ENCODE data around the gene TARBP1. TPM values are rescaled to one million over a fixed set of nuclear protein-coding genes. Genes with fewer than 3 reads are reported as not detected.

The TARBP1 gene
- total and polyA plus RNA-seq, 2 of the 13 experiments (the other 11 are each of a cell fraction or from before 2014, with no cell fraction given) = 37.7 to 67.0 TPM

DNA sequence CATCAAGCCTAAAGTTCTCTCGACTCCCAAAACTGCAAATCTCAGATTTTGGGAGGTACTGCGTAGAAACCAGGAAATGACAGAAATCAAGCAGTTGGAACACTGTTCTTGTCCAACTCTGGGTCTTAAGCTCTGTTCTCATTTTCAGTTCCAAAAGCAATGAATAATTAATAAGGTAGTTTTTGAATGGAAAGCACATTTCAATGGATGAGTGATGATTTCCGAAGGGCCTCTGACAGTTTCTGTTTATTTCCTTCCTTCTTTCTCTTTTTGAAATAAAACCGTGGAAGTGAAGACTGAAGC is 20.9 kb upstream of the TARBP1 start:
- Histone ChIP-seq H3K27me3 (ENCODE audit: control insufficient read depth in 1 of 2, insufficient read depth in 2 of 2, low read length in 2 of 2) (no peaks in the 10 kb centered on the region), H3K27ac (ENCODE audit: extremely low read length, insufficient read depth, low read length) (no peak overlapping the region)
- ATAC-seq = no peak

More for the DNA sequence above, 20.9 kb upstream of the TARBP1 start:
- POLR2A ChIA-PET = interaction anchor here (0.7 to 2.7 kb wide), 16 partner anchors 39 to 586 kb away, joined by 3 to 22 read pairs (median 6); partner anchors contain the start of gene IRF2BP2
- Histone ChIP-seq H3K9ac (ENCODE audit: insufficient read depth, low read depth, low read length) (no peak overlapping the region), H2AFZ (ENCODE audit: low read length) (no peak overlapping the region), H3K4me1 (ENCODE audit: insufficient read depth, low read length) (peaks cover 58% of the 10 kb centered on the region), H3K79me2 (ENCODE audit: insufficient read depth, low read length) (no peaks in the 10 kb centered on the region), H4K20me1 (ENCODE audit: insufficient read depth, low read length) (no peaks in the 10 kb centered on the region), H3K9me3 (ENCODE audit: low read length) (no peaks in the 10 kb centered on the region), H3K36me3 (replicated peaks in 1 of 2; ENCODE audit: control insufficient read depth in 1 of 2, insufficient read depth in 2 of 2, low read length in 2 of 2) (no peaks in the 10 kb centered on the region), H3K4me3 (replicated peaks in 1 of 3; ENCODE audit: insufficient read depth in 1 of 3, low read depth in 2 of 3, low read length in 3 of 3) (no peak overlapping the region), H3K4me2 (ENCODE audit: low read depth, low read length) (no peak overlapping the region)
- no TSS peak for BruUV-seq (replicated peaks)
- FAIRE-seq (no peak), DNase-seq (ENCODE audit: low spot score) (no peak)
- intact Hi-C loops (cut with micrococcal nuclease; ENCODE audit: unreplicated experiment) = loop anchor here (1.0 to 10.0 kb wide), 10 partner anchors 45 to 662 kb away; partner anchors contain the start of gene RBM34
- in situ Hi-C loops (cut with HindIII; ENCODE audit: extremely low pct_ligation_motif_present, low pct_unique_long_range_greater_than_20kb) = loop anchor here (5.0 to 10.0 kb wide), 5 partner anchors 97 to 592 kb away; no protein-coding TSS in a partner anchor
- no peak for TF ChIP-seq ZBTB42 (CRISPR knock-in tag; IDR thresholded peaks at IDR 0.05)
- TF ChIP-seq REL (CRISPR knock-in tag; conservative IDR thresholded peaks at IDR 0.05) = no peak
- no peak for TF ChIP-seq DBP (CRISPR knock-in tag; IDR thresholded peaks at IDR 0.05; ENCODE audit: not compliant biosample characterization)
- TF ChIP-seq ZSCAN22 (CRISPR knock-in tag; IDR thresholded peaks at IDR 0.05) = no peak
- no peak for TF ChIP-seq ISL2 (CRISPR knock-in tag; IDR thresholded peaks at IDR 0.05)
- no peak for TF ChIP-seq BRCA1 (CRISPR knock-in tag; IDR thresholded peaks at IDR 0.05)
- TF ChIP-seq, protein P1, sequence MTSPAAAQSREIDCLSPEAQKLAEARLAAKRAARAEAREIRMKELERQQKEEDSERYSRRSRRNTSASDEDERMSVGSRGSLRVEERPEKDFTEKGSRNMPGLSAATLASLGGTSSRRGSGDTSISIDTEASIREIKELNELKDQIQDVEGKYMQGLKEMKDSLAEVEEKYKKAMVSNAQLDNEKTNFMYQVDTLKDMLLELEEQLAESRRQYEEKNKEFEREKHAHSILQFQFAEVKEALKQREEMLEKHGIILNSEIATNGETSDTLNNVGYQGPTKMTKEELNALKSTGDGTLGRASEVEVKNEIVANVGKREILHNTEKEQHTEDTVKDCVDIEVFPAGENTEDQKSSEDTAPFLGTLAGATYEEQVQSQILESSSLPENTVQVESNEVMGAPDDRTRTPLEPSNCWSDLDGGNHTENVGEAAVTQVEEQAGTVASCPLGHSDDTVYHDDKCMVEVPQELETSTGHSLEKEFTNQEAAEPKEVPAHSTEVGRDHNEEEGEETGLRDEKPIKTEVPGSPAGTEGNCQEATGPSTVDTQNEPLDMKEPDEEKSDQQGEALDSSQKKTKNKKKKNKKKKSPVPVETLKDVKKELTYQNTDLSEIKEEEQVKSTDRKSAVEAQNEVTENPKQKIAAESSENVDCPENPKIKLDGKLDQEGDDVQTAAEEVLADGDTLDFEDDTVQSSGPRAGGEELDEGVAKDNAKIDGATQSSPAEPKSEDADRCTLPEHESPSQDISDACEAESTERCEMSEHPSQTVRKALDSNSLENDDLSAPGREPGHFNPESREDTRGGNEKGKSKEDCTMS (CRISPR knock-in tag; conservative IDR thresholded peaks at IDR 0.05) = no peak
- TF ChIP-seq ZNF484 (CRISPR knock-in tag; IDR thresholded peaks at IDR 0.05; ENCODE audit: borderline replicate concordance, low read depth) = no peak
- CTCF ChIA-PET (ENCODE audit: low intra/inter-chr PET ratio, low total read pairs) = interaction anchor here (1.5 kb wide), 1 partner anchor 584 kb away, joined by 9 read pairs; no protein-coding TSS in a partner anchor
- 87% methylated on average over 4 of the region's 4 CpGs for WGBS (ENCODE audit: low lambda C conversion rate)
